Sigmoid colon (tissue), 4 donors: ENCODE measurements around the gene ROBO1.

Experiments
- CTCF ChIP-seq, 4 experiments: fragments of 450-650 bp in 3 of 4; fragments of 200-600 bp in 1 of 4; IDR thresholded peaks; one replicate each; pipeline ENCODE4 v1.5.1; 2016 to 2019; ENCODE audit warnings: antibody characterized with exemption in 4 of 4, mild to moderate bottlenecking in 3 of 4, moderate library complexity in 2 of 4
- POLR2A ChIP-seq, 2 donors: fragments of 450-650 bp; IDR thresholded peaks; one replicate each; pipeline ENCODE4 v1.6.1; 2016; ENCODE audit warnings: antibody characterized with exemption in 2 of 2, mild to moderate bottlenecking in 2 of 2, moderate library complexity in 2 of 2
- POLR2AphosphoS5 ChIP-seq, 4 donors: sonication (generic); formaldehyde crosslinking; IDR thresholded peaks; one replicate each; pipeline ENCODE4 v1.6.1; 2017; ENCODE audit warnings: antibody characterized with exemption in 4 of 4

DNA sequence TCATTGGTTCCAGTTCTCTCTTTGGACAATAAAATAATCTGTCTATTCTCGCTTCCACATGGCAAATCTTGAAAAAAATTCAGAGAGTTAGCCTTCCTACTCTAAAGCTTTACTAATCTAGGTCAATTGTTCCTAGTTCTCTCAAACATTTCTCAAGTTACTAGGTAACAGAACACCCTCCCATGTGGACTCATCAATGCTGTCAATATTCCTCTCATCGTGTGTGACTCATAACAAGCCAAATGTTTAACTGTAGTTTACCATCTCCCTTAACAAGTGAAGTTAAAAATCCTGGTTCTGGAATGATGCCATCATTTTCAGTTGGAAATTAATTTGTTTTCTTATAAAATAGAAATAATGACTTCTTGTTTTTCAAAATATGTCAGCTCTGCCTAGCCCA is 438.6 kb downstream of the ROBO1 start:
- TF ChIP-seq CTCF (IDR thresholded peaks at IDR 0.05) (no peak), POLR2A (IDR thresholded peaks at IDR 0.05) (no peak), POLR2AphosphoS5 (IDR thresholded peaks at IDR 0.05) (no peak)
